GM23338 (cell line): ENCODE measurements around the gene RGS7. TPM values are rescaled to one million over a fixed set of nuclear protein-coding genes. Genes with fewer than 3 reads are reported as not detected.

Source experiments
- ATAC-seq: fragments of 200-7000 bp; cut with Tn5 transposase; 3 replicates; pipeline ENCODE4 v1.9.1; 2020
- DNase-seq: peaks from one replicate; pipeline ENCODE4 v3.0.0-alpha.2; 2015; ENCODE audit warnings: low spot score
- H2AFZ ChIP-seq: fragments of 200-600 bp; sonication (generic); 2 replicates; pipeline ENCODE4 v1.8.0; 2016; ENCODE audit warnings: antibody characterized with exemption, mild to moderate bottlenecking, moderate library complexity
- H3F3A ChIP-seq: fragments of 200-600 bp; sonication (generic); replicated peaks from 2 replicates; pipeline ENCODE4 v1.8.0; 2017; ENCODE audit warnings: antibody characterized with exemption, mixed run types, low read depth
- H3K27ac ChIP-seq: fragments of 200-600 bp; sonication (generic); 2 replicates; pipeline ENCODE4 v1.6.1; 2016; ENCODE audit warnings: low read depth
- H3K27me3 ChIP-seq: fragments of 200-600 bp; sonication (generic); 2 replicates; pipeline ENCODE4 v1.8.0; 2016; ENCODE audit warnings: mild to moderate bottlenecking, mixed run types, moderate library complexity; ENCODE audit not compliant: insufficient read depth
- H3K36me3 ChIP-seq: fragments of 200-600 bp; sonication (generic); 2 replicates; pipeline ENCODE4 v1.8.0; 2016; ENCODE audit warnings: mild to moderate bottlenecking; ENCODE audit not compliant: insufficient read depth
- H3K4me1 ChIP-seq: fragments of 200-600 bp; sonication (generic); 2 replicates; pipeline ENCODE4 v1.8.0; 2016; ENCODE audit warnings: mild to moderate bottlenecking, moderate library complexity; ENCODE audit not compliant: insufficient read depth
- H3K4me2 ChIP-seq: fragments of 200-600 bp; sonication (generic); 2 replicates; pipeline ENCODE4 v1.7.1; 2017; ENCODE audit warnings: mixed run types
- H3K4me3 ChIP-seq: fragments of 200-600 bp; sonication (generic); 2 replicates; pipeline ENCODE4 v1.6.1; 2016; ENCODE audit warnings: mixed run types
- H3K79me2 ChIP-seq: fragments of 200-600 bp; sonication (generic); replicated peaks from 2 replicates; pipeline ENCODE4 v1.8.0; 2017; ENCODE audit warnings: mild to moderate bottlenecking; ENCODE audit not compliant: insufficient read depth
- H3K9me2 ChIP-seq: fragments of 200-600 bp; sonication (generic); 2 replicates; pipeline ENCODE4 v1.8.0; 2017; ENCODE audit not compliant: insufficient read depth
- H4K20me1 ChIP-seq: fragments of 200-600 bp; sonication (generic); replicated peaks from 2 replicates; pipeline ENCODE4 v1.8.0; 2017; ENCODE audit warnings: mild to moderate bottlenecking; ENCODE audit not compliant: insufficient read depth
- H3K27ac Mint-ChIP-seq: 2 replicates; pipeline ENCODE4 v1.8.0; 2020; ENCODE audit warnings: inconsistent platforms, mild to moderate bottlenecking, moderate library complexity, mixed read lengths
- H3K27me3 Mint-ChIP-seq: 3 replicates; pipeline ENCODE4 v1.8.0; 2022; ENCODE audit warnings: low read depth, mild to moderate bottlenecking, moderate library complexity, mixed read lengths, inconsistent platforms; ENCODE audit not compliant: insufficient read depth, poor library complexity
- H3K36me3 Mint-ChIP-seq: 3 replicates; pipeline ENCODE4 v1.8.0; 2021; ENCODE audit warnings: low read depth, mild to moderate bottlenecking, inconsistent platforms, moderate library complexity, mixed read lengths
- H3K4me1 Mint-ChIP-seq: 3 replicates; pipeline ENCODE4 v1.8.0; 2020; ENCODE audit warnings: mild to moderate bottlenecking, inconsistent platforms, mixed read lengths
- H3K4me3 Mint-ChIP-seq: 3 replicates; pipeline ENCODE4 v1.8.0; 2021; ENCODE audit warnings: moderate library complexity, mild to moderate bottlenecking, inconsistent platforms, mixed read lengths
- H3K9me3 Mint-ChIP-seq: 3 replicates; pipeline ENCODE4 v1.8.0; 2020; ENCODE audit warnings: moderate library complexity, mild to moderate bottlenecking, inconsistent platforms, mixed read lengths
- CREB1 ChIP-seq: fragments of 250-450 bp; sonication (Bioruptor Pico); IDR thresholded peaks from 2 replicates; pipeline ENCODE4 v1.5.0; 2020; ENCODE audit warnings: low read depth, mild to moderate bottlenecking, moderate library complexity
- ETS1 ChIP-seq: IDR thresholded peaks from 2 replicates; pipeline ENCODE4 v1.6.1; 2016; ENCODE audit warnings: antibody characterized with exemption
- NANOG ChIP-seq: IDR thresholded peaks from 2 replicates; pipeline ENCODE4 v1.6.1; 2016; ENCODE audit warnings: antibody characterized with exemption, borderline replicate concordance
- POLR2AphosphoS5 ChIP-seq: IDR thresholded peaks from 2 replicates; pipeline ENCODE4 v1.6.1; 2016; ENCODE audit warnings: antibody characterized with exemption, low read depth
- REST ChIP-seq: IDR thresholded peaks from one replicate; pipeline ENCODE4 v1.6.1; 2018; ENCODE audit warnings: antibody characterized with exemption; ENCODE audit not compliant: unreplicated experiment
- STAT1 ChIP-seq: IDR thresholded peaks from one replicate; pipeline ENCODE4 v1.6.1; 2016; ENCODE audit warnings: antibody characterized with exemption; ENCODE audit not compliant: unreplicated experiment
- polyA plus RNA-seq: library from polyadenylated mRNA; unstranded; fragments of >200 nt; fragmentation: Nextera tagmentation; extraction: Ambion mirVana; gene quantifications from 2 replicates; pipeline ENCODE4 v1.2.1, GENCODE V29; 2016
- total RNA-seq: library from RNA; depleted of rRNA; stranded (reverse); fragments of >200 nt; shearing (Covaris generic); gene quantifications from 2 replicates; pipeline ENCODE4 v1.2.3, GENCODE V29; 2014
- TF ChIP-seq, protein P1 (sequence below), 2 experiments: fragments of 200-600 bp in 1 of 2; sonication (generic) in 1 of 2; conservative IDR thresholded peaks; 2 replicates each; pipeline versions ENCODE4 v1.5.1 to v1.6.1; 2016 to 2017; ENCODE audit warnings: antibody characterized with exemption in 2 of 2, low read depth in 2 of 2, mild to moderate bottlenecking in 2 of 2, moderate library complexity in 1 of 2
- TF ChIP-seq, protein P2 (sequence below): fragments of 250-450 bp; sonication (Bioruptor Pico); IDR thresholded peaks from 2 replicates; pipeline ENCODE4 v1.5.0; 2020; ENCODE audit warnings: mild to moderate bottlenecking, moderate library complexity

RGS7 gene
- total and polyA plus RNA-seq, 2 experiments from 2014 or later = 2.0 to 2.2 TPM

DNA sequence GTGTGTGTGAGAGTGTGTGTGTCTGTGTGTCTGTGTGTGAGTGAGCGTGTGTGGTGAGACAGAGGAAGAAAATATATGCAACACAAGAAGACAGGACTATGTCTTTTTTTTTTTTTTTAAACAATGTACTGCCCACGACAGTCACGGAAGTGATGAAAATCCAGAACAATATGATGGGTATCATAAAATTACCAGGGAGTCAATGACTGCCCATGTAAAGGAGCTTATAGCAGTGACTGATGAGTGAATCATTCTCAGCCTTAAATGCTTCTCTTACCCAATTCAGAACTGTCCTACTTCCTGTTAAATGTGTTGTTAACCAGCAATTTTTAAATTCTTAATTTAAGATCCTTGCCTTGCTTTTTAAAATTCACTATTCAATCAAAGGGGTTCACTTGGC lies 46.6 kb downstream of the RGS7 start (continued):
- TF ChIP-seq, protein P1, sequence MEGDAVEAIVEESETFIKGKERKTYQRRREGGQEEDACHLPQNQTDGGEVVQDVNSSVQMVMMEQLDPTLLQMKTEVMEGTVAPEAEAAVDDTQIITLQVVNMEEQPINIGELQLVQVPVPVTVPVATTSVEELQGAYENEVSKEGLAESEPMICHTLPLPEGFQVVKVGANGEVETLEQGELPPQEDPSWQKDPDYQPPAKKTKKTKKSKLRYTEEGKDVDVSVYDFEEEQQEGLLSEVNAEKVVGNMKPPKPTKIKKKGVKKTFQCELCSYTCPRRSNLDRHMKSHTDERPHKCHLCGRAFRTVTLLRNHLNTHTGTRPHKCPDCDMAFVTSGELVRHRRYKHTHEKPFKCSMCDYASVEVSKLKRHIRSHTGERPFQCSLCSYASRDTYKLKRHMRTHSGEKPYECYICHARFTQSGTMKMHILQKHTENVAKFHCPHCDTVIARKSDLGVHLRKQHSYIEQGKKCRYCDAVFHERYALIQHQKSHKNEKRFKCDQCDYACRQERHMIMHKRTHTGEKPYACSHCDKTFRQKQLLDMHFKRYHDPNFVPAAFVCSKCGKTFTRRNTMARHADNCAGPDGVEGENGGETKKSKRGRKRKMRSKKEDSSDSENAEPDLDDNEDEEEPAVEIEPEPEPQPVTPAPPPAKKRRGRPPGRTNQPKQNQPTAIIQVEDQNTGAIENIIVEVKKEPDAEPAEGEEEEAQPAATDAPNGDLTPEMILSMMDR (conservative IDR thresholded peaks at IDR 0.05; ENCODE audit: low read depth in 2 of 2) = no peak
- no peak for TF ChIP-seq STAT1
- TF ChIP-seq NANOG = no peak
- no peak for TF ChIP-seq ETS1
- no peak for TF ChIP-seq REST

DNA sequence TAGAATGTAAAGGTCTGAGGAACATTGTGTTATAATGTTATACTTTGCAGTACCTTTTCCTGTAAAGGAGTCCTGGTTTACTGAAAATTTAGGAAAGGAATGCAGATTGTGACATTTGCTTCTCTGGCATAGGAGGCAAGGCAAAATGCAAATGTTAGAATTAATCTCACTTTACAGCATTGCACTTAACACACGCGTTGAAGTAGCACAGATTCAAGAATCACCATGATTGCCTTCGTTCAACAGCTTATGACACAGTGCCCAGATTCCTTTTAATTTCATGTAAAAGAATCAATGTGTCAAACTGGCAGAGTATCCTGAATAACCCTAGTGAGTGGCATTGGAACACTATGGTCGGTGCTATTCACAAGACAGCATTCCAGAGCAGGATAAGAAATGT lies 47.4 kb downstream of the RGS7 start:
- Mint-ChIP-seq H3K9me3 (peaks cover 5% of the 10 kb centered on the region), H3K27me3 (peaks cover 2% of the 10 kb centered on the region), H3K36me3 (peaks cover 5% of the 10 kb centered on the region; the same call in 1 of the 3 replicates), H3K4me1 (peaks cover 12% of the 10 kb centered on the region), H3K4me3 (no peak overlapping the region), H3K27ac (no peak overlapping the region)
- TF ChIP-seq, protein P1 (conservative IDR thresholded peaks at IDR 0.05; ENCODE audit: low read depth in 2 of 2) = no peak
- TF ChIP-seq, protein P2, sequence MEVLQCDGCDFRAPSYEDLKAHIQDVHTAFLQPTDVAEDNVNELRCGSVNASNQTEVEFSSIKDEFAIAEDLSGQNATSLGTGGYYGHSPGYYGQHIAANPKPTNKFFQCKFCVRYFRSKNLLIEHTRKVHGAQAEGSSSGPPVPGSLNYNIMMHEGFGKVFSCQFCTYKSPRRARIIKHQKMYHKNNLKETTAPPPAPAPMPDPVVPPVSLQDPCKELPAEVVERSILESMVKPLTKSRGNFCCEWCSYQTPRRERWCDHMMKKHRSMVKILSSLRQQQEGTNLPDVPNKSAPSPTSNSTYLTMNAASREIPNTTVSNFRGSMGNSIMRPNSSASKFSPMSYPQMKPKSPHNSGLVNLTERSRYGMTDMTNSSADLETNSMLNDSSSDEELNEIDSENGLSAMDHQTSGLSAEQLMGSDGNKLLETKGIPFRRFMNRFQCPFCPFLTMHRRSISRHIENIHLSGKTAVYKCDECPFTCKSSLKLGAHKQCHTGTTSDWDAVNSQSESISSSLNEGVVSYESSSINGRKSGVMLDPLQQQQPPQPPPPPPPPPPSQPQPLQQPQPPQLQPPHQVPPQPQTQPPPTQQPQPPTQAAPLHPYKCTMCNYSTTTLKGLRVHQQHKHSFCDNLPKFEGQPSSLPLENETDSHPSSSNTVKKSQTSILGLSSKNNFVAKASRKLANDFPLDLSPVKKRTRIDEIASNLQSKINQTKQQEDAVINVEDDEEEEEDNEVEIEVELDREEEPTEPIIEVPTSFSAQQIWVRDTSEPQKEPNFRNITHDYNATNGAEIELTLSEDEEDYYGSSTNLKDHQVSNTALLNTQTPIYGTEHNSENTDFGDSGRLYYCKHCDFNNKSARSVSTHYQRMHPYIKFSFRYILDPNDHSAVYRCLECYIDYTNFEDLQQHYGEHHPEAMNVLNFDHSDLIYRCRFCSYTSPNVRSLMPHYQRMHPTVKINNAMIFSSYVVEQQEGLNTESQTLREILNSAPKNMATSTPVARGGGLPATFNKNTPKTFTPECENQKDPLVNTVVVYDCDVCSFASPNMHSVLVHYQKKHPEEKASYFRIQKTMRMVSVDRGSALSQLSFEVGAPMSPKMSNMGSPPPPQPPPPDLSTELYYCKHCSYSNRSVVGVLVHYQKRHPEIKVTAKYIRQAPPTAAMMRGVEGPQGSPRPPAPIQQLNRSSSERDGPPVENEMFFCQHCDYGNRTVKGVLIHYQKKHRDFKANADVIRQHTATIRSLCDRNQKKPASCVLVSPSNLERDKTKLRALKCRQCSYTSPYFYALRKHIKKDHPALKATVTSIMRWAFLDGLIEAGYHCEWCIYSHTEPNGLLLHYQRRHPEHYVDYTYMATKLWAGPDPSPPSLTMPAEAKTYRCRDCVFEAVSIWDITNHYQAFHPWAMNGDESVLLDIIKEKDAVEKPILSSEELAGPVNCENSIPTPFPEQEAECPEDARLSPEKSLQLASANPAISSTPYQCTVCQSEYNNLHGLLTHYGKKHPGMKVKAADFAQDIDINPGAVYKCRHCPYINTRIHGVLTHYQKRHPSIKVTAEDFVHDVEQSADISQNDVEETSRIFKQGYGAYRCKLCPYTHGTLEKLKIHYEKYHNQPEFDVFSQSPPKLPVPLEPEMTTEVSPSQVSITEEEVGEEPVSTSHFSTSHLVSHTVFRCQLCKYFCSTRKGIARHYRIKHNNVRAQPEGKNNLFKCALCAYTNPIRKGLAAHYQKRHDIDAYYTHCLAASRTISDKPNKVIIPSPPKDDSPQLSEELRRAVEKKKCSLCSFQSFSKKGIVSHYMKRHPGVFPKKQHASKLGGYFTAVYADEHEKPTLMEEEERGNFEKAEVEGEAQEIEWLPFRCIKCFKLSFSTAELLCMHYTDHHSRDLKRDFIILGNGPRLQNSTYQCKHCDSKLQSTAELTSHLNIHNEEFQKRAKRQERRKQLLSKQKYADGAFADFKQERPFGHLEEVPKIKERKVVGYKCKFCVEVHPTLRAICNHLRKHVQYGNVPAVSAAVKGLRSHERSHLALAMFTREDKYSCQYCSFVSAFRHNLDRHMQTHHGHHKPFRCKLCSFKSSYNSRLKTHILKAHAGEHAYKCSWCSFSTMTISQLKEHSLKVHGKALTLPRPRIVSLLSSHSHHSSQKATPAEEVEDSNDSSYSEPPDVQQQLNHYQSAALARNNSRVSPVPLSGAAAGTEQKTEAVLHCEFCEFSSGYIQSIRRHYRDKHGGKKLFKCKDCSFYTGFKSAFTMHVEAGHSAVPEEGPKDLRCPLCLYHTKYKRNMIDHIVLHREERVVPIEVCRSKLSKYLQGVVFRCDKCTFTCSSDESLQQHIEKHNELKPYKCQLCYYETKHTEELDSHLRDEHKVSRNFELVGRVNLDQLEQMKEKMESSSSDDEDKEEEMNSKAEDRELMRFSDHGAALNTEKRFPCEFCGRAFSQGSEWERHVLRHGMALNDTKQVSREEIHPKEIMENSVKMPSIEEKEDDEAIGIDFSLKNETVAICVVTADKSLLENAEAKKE = no peak
- TF ChIP-seq POLR2AphosphoS5 (no peak), CREB1 (CRISPR knock-in tag) (no peak), ETS1 (no peak)
- no peaks in the 10 kb centered on the region for H3K36me3 ChIP-seq
- H2AFZ ChIP-seq = no peak overlapping the region
- no peaks in the 10 kb centered on the region for H4K20me1 ChIP-seq
- peaks cover 12% of the 10 kb centered on the region for H3K4me1 ChIP-seq
- DNase-seq = no peak
- no peak for ATAC-seq
- H3K9me2 ChIP-seq = no peaks in the 10 kb centered on the region
- H3K79me2 ChIP-seq = no peaks in the 10 kb centered on the region
- H3F3A ChIP-seq = no peaks in the 10 kb centered on the region
- H3K27ac ChIP-seq = no peak overlapping the region
- H3K4me2 ChIP-seq = no peak overlapping the region
- no peak overlapping the region for H3K4me3 ChIP-seq
- H3K27me3 ChIP-seq = no peaks in the 10 kb centered on the region
